MG63 (cell line): ENCODE data around the gene NTMT2. TPM values are rescaled to one million over a fixed set of nuclear protein-coding genes. Genes with fewer than 3 reads are reported as not detected.
"Not testable (repeated sequence)": the region's sequence is repeated elsewhere in the genome, so short reads cannot be mapped to it uniquely, and the experiment has no call there.

ENCODE experiments used
- DNase-seq: peaks from one replicate; pipeline ENCODE4 v3.0.0-alpha.2; 2020
- H3K27me3 ChIP-seq: fragments of 250-450 bp; sonication (Bioruptor Pico); 2 replicates; pipeline ENCODE4 v1.5.1; 2020; ENCODE audit warnings: mild to moderate bottlenecking, moderate library complexity
- H3K36me3 ChIP-seq: fragments of 250-450 bp; sonication (Bioruptor Pico); 2 replicates; pipeline ENCODE4 v1.5.1; 2020; ENCODE audit warnings: mild to moderate bottlenecking, moderate library complexity
- H3K4me3 ChIP-seq: fragments of 250-450 bp; sonication (Bioruptor Pico); 2 replicates; pipeline ENCODE4 v1.5.1; 2020; ENCODE audit warnings: mild to moderate bottlenecking, moderate library complexity
- H3K9me3 ChIP-seq: fragments of 250-450 bp; sonication (Bioruptor Pico); 2 replicates; pipeline ENCODE4 v1.5.1; 2020; ENCODE audit warnings: mild to moderate bottlenecking, moderate library complexity
- total RNA-seq: library from RNA; depleted of rRNA; stranded (reverse); fragments of >200 nt; shearing (Covaris generic); gene quantifications from 2 replicates; pipeline ENCODE4 v1.2.3, GENCODE V29; 2014; ENCODE audit warnings: low replicate concordance

NTMT2 gene
- total RNA-seq, 1 experiment from 2014 or later: not detected

DNA sequence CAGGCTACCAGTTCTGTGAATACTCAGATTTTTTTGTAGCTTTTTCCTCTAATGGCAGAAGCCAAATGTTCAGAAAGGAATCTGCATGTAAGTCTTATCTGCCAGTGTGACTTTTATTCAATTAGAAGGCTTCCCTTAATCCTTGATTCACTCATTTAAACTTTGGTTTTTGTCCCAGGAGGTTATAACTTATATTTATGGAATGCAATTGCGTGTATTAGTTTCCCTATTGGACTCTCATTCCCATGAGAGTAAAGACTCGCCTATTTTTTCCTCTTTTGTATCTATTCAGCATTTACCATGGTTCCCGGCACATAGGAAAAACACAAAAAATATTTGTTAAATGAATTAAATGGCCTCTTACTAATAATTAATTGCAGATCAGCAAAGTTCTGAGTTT lies 3.5 kb downstream of the NTMT2 start:
- Histone ChIP-seq H3K36me3 (no peaks in the 10 kb centered on the region), H3K9me3 (no peaks in the 10 kb centered on the region), H3K4me3 (no peak overlapping the region), H3K27me3 (peaks cover 4% of the 10 kb centered on the region; the same call in 1 of the 2 replicates)
- DNase-seq: no peak

DNA sequence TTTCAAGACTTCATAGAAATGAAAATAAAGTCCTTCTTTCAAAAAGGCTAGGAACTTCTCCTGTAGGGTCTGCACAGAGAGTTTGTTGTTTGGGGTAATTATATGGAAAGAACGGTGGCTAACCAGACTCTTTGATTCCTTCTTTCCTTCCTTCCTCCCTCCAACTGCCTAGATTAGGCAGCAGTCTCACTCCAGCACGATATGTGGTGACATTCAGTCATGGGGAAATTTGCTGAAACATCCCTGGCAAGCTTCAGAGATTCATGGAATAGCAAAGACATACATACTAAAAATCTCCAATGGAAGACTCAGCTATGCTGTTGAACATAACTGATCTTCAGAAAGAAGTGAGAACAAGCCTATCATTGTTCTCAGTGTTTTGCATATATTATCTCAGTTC lies 4.3 kb downstream of the NTMT2 start:
- Histone ChIP-seq H3K4me3 (no peak overlapping the region), H3K9me3 (no peaks in the 10 kb centered on the region), H3K27me3 (peaks cover 4% of the 10 kb centered on the region; the same call in 1 of the 2 replicates), H3K36me3 (no peaks in the 10 kb centered on the region)
- no peak for DNase-seq

DNA sequence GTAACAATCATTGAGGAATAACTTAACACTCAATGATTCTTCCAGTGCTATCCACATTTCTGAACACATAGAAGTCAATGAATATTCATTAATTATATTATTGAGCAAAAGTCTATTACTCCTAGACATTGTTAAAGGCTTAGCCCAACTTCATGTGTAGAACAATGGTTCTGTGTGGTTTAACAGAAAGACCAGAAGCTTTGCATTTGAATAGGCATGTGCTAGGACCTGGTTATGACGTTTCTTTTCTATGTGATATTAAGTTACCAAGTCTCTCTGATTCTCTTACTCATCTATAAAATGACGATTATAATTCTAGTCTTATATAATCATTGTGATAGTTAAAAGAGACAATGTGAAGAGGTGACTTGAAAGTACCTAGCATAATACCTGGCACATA lies 5.2 kb downstream of the NTMT2 start:
- Histone ChIP-seq H3K4me3 (no peak overlapping the region), H3K27me3 (peaks cover 4% of the 10 kb centered on the region; the same call in 1 of the 2 replicates), H3K9me3 (no peaks in the 10 kb centered on the region), H3K36me3 (no peaks in the 10 kb centered on the region)
- no peak for DNase-seq

DNA sequence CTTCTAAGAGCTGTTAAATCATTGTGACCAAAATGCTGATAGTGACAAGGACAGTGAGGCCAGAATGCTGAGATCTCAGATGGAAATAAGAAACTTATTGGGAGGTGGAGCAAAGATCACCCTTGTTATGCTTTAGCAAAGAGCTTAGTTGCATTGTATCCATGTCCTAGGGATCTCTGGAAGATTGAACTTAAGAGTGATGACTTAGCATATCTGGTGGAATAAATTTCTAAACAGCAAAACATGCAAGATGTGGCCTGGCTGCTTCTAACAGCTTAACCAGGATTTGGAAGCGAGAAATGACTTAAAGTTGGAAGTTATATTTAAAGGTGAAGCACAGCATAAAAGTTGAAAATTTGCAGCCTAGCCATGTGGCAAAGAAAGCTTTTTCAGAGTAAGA lies 7.7 kb downstream of the NTMT2 start:
- DNase-seq: no peak
- Histone ChIP-seq H3K36me3 (no peaks in the 10 kb centered on the region), H3K27me3 (peaks cover 4% of the 10 kb centered on the region; the same call in 1 of the 2 replicates), H3K4me3 (no peak overlapping the region), H3K9me3 (no peaks in the 10 kb centered on the region)

DNA sequence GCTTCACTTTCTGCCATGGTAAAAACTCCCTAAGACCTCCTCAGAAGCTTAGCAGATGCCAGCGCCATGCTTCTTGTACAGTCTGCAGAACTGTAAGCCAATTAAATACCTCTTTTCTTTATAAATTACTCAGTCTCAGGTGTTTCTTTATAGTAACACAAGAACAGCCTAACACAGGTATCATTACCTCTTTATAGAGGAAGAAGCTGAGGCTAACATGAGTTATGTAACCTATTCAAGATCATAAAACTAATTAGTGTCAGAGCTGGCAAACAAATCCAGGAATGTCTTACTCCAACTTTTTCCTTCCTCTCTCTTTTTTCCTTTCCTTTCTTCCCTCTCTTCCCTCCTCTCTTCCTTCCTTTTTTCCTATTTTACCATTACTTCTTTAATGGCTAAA lies 9.3 kb downstream of the NTMT2 start:
- DNase-seq: no peak
- Histone ChIP-seq H3K4me3 (no peak overlapping the region), H3K36me3 (no peaks in the 10 kb centered on the region), H3K27me3 (no peaks in the 10 kb centered on the region), H3K9me3 (no peaks in the 10 kb centered on the region)

DNA sequence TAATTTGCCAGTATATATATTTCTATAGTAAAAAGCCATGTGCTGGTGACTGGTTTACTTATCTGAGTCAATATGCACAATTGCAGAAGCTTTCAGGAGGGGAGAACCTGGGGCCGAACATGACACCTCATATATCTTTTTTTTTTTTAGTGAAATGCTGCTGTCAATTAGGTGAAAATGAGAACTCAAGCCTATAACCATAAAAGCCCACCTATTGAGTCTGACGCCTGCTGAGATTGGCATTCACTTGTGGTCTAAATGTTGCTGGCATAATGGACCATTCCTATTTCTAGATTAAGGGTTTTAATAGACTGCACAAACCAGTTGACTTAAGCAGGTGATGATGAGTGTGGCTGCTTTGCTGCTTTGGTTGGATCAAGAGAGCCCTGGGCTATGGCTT lies 10.8 kb downstream of the NTMT2 start:
- no peaks in the 10 kb centered on the region for H3K9me3 ChIP-seq

DNA sequence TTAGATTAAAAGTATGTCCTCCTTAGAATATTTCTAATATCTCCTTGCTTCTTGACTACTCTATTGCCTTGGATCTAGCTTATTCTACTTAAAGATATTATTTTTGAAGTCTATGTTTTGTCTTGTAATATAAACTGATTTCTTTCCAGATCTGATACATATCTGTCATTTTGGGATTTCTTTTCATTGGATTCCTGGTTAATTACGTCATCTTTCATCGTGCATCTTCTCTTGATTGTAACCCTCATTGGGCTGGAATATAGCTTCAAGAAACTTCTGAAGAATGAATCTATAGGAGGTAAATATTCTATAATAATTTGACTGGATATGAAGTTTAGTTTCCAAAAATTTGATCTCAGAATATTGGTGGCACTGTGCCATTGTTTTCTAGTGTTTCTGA lies 12.1 kb downstream of the NTMT2 start:
- H3K9me3 ChIP-seq: no peaks in the 10 kb centered on the region

More for the DNA sequence above, 10.8 kb downstream of the NTMT2 start:
- no peaks in the 10 kb centered on the region for H3K36me3 ChIP-seq
- DNase-seq: no peak
- H3K27me3 ChIP-seq: no peaks in the 10 kb centered on the region
- no peak overlapping the region for H3K4me3 ChIP-seq

DNA sequence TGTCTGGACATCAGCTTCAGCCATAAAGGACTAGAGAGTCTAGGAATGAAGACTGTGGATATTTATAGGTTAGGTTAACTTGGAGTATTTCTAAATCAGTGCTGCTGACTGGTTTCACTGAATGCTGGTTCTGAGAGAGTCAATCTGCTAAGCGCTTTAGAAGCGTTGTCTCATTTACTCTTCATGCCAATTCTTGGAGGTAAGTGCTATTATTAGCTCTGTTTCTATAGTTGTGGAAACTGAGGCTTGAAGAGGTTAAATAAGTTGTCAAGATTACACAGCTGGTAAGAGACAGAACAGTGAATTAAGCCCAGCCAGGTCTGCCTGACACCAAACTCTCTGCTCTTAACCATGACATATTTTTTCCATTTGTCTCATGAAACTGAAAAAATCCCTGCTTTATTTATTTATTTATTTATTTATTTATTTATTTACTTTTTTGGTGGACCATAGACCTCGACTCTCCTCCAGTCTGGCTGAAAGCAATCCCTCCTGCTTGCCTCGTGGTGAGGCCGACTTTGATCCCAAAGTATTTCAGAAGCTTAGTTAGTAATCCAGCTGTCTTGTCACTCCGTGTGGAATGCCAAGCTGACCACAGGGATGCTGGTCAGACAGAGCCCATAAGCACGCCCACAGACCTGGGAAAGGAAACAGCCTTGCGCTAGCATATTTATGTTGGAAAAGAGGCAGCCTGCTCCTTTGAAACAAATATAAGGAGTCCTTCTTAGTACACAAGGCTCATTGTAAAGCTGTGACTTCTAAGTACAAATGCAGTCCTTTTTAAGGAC lies 16.9 kb downstream of the NTMT2 start:
- H3K9me3 ChIP-seq: no peaks in the 10 kb centered on the region
- no peaks in the 10 kb centered on the region for H3K27me3 ChIP-seq
- peak; percentile 87 for DNase-seq
- H3K4me3 ChIP-seq: no peak overlapping the region
- H3K36me3 ChIP-seq: no peaks in the 10 kb centered on the region

More for the DNA sequence above, 12.1 kb downstream of the NTMT2 start:
- Histone ChIP-seq H3K27me3 (no peaks in the 10 kb centered on the region), H3K4me3 (no peak overlapping the region), H3K36me3 (no peaks in the 10 kb centered on the region)
- DNase-seq: no peak

DNA sequence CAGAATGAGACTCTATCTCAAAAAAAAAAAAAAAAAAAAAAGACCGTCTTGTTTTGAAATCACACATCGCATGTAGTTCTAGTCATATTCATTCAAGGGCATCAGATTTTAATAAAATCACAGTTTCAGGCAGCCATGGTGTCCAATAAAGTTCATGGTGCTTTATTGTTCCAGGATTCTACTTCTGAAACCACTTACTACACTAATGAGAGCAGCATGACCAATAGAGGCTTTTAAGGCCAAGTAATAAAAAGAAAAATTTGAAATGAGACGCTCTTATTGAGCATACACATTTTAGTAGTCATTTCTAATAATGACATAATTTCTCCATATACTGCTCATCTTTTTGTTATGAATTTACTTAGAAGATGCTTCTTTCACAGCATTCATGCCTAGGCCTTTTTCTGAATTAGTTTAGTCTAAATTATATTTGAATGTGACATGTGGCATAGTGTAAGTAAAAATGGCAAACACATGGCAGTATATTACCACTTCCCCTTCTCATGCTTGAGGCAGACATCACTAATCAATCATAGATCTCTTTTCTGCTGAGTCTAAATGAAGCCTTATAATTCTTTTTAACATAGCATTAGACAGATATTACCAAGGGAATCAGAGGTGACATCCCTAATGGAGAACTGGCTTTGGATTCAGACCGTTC lies 18.5 kb downstream of the NTMT2 start:
- Histone ChIP-seq H3K9me3 (no peaks in the 10 kb centered on the region), H3K27me3 (no peaks in the 10 kb centered on the region), H3K36me3 (no peaks in the 10 kb centered on the region), H3K4me3 (no peak overlapping the region)
- DNase-seq: no peak

DNA sequence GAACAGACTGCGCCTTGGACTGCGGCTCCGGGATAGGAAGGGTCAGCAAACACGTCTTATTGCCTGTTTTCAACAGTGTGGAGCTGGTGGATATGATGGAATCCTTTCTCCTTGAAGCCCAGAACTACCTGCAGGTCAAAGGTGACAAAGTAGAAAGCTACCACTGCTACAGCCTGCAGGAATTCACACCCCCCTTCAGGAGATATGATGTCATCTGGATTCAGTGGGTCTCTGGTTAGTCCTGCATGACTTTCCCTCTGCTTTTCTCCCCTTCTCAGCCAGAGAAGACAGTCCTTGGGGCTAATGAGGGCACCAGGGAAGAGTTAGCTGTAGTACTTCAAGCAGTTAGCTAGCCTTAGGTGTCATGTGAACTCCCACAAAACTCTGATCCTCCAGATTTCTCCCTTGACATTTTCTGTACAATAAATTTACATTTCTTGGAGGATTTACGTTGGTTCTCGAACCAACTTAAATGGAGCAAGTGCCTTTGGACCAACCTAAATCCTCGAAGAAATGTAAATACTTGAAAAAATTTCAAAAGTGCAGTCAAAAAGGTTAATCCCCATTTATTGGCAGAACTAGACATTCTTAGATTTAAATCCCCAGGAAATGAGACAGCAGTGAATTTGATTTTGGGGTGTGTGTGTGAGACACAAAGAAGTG lies 20.9 kb downstream of the NTMT2 start:
- Histone ChIP-seq H3K27me3 (no peaks in the 10 kb centered on the region), H3K9me3 (peaks cover 5% of the 10 kb centered on the region; the same call in 1 of the 2 replicates), H3K4me3 (no peak overlapping the region), H3K36me3 (no peaks in the 10 kb centered on the region)
- no peak for DNase-seq

DNA sequence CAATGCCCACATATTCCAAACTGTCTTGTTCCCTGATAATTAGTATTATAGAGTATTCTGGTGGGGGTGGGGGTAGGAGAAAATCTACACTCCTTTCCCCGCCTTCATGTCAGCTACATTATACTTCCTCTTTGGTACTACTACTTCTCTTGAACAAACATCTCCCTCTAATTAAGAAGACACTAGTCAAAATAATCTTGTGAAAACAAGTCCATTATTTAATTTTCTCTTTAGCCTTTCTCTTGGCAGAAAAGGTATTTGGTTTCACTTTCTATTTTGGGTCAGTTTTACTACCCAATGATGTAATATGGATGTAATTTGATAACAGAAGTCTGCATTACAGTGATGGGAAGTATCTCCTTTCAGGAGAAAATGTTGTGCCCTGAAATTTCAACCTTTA lies 22.5 kb downstream of the NTMT2 start:
- H3K9me3 ChIP-seq: peaks cover 7% of the 10 kb centered on the region; the same call in 1 of the 2 replicates
- no peak overlapping the region for H3K4me3 ChIP-seq
- no peaks in the 10 kb centered on the region for H3K36me3 ChIP-seq
- no peaks in the 10 kb centered on the region for H3K27me3 ChIP-seq
- no peak for DNase-seq

DNA sequence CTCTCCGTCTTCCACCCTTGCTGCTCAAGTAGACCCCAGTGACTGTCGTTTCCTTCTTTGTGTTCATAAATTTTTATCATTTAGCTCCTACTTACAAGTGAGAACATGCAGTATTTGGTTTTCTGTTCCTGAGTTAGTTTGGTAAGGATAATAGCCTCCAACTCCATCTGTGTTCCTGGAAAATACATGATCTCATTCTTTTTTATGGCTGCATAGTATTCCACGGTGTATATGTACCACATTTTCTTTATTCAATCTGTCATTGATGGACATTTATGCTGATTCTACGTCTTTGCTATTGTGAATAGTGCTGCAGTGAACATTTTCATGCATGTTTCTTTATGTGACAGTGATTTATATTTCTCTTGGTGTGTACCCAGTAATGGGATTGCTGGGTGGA lies 24.8 kb downstream of the NTMT2 start:
- not testable (repeated sequence) for DNase-seq, H3K36me3 ChIP-seq

DNA sequence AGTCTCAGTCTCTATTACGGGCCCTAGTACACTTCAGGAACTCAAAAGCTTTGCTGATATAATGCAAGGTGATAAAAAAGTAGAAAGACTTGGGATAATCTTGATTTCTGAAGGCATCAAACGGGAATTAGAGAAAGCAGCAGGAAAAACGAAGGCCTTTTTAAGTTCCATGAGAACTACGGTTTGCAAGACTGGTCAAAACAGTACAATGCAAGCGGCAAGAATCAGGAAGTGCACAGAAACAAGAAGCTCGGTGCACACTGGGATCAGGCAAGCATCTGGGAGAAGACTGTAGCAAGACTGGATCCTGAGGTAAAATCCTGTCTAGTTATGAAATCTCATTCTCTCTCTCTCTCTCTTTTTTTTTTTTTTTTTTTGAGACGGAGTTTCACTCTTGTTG lies 28.6 kb downstream of the NTMT2 start:
- DNase-seq: no peak

More for the DNA sequence above, 24.8 kb downstream of the NTMT2 start:
- not testable (repeated sequence) for H3K4me3 ChIP-seq, H3K27me3 ChIP-seq, H3K9me3 ChIP-seq

DNA sequence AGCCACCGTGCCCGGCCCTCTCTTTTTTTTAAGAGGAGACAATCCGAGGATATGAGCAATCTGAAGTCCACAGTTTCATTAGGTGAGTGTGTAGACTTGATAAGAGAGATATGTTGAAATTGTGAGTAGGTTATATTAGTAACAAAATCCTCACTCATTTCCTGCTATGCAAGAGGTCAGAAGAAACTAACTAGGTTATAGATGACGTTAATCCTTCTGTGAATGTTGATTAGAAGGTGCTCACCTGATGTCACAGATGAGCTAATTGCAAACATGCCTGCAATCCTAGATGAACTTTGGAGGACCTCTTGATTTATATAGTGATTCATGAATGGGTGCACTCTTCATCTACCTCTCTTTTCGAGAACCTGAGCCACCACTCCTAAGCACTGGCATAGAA lies 29.3 kb downstream of the NTMT2 start:
- DNase-seq: no peak
- Histone ChIP-seq H3K36me3 (no peaks in the 10 kb centered on the region), H3K9me3 (peaks cover 7% of the 10 kb centered on the region; the same call in 1 of the 2 replicates), H3K4me3 (no peak overlapping the region), H3K27me3 (no peaks in the 10 kb centered on the region; the same call in 1 of the 2 replicates)

More for the DNA sequence above, 28.6 kb downstream of the NTMT2 start:
- Histone ChIP-seq H3K27me3 (no peaks in the 10 kb centered on the region; the same call in 1 of the 2 replicates), H3K9me3 (peaks cover 7% of the 10 kb centered on the region; the same call in 1 of the 2 replicates), H3K36me3 (no peaks in the 10 kb centered on the region), H3K4me3 (no peak overlapping the region)

DNA sequence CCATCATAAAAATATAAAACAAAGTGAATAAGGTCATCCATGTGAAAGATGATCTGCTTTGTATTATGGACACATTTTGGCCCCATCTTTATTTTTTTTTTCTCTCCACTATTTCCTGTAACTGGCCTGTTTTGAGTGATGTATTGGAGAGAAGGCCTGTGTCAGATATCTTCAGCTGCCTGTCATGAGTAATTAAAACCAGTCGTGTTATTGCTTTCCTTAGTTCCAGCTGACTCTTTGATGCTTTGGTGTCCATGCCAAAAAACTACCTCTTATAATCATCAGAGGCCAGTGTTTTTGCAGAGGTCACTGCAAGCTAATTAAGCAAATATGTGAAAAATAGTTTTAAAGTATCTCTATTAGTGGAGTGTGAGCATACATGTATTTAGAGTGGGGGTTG lies 29.7 kb downstream of the NTMT2 start:
- Histone ChIP-seq H3K36me3 (no peaks in the 10 kb centered on the region), H3K9me3 (peaks cover 7% of the 10 kb centered on the region; the same call in 1 of the 2 replicates), H3K27me3 (no peaks in the 10 kb centered on the region; the same call in 1 of the 2 replicates), H3K4me3 (no peak overlapping the region)
- no peak for DNase-seq

DNA sequence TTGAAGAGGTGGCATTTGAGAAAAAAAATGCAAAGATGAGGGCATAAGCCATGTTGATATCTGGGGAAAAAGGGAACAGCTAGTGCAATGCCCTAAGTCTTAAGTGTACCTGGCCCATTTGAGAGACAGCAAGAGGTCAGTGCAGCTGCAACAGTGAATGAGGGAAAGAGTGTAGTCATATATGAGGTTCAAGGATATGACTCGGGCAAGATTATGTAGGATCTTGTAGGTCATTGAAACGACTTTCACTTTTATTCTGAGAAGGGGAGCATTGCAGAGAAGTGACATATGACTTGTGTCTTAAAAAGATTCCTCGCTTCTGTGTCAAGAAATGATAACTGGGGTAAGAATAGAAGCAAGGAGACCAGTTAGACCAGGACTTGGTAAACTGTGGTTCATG lies 31.0 kb downstream of the NTMT2 start:
- H3K27me3 ChIP-seq: no peaks in the 10 kb centered on the region; the same call in 1 of the 2 replicates
- H3K36me3 ChIP-seq: no peaks in the 10 kb centered on the region
- H3K9me3 ChIP-seq: peaks cover 2% of the 10 kb centered on the region; the same call in 1 of the 2 replicates
- DNase-seq: no peak
- H3K4me3 ChIP-seq: no peak overlapping the region

DNA sequence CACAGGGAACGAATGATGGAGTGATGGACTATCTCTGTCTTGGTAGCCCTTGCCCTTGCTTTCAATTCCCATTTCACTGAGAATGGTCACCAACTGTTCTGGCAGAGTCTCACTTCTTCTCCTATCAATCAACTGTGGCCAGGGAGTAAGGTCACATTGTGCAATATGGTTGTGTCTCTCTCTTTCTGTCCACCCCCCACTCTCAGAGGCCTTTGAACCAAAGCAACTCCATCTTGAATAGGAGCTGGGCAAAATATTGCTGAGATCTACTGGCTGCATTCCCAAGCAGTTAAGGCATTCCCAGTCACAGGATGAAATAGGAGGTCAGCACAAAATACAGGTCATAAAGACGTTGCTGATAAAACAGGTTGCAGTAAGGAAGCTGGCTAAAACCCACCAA lies 36.7 kb downstream of the NTMT2 start:
- DNase-seq: no peak
- H3K4me3 ChIP-seq: no peak overlapping the region
- H3K9me3 ChIP-seq: no peaks in the 10 kb centered on the region
- H3K27me3 ChIP-seq: no peaks in the 10 kb centered on the region; the same call in 1 of the 2 replicates
- no peaks in the 10 kb centered on the region for H3K36me3 ChIP-seq
